Caco-2 (cell line): ENCODE results near the gene HTRA3. TPM values are rescaled to one million over a fixed set of nuclear protein-coding genes. Genes with fewer than 3 reads are reported as not detected.
A peak's percentile ranks its signal among the peaks of the same experiment; 100 is the strongest.

Experiments used
- BruUV-seq: library from RNA; stranded (reverse); fragments of 400-500 nt; replicated peaks from 2 replicates; lab custom pipeline; 2021; lab: Mats Ljungman, UMichigan
- CTCF ChIA-PET: fragments of 300-600 bp; sonication (Branson Sonifier 250); formaldehyde crosslinking; loops from one replicate; lab custom pipeline; 2022; ENCODE audit warnings: antibody characterized with exemption; lab: Charles Lee
- POLR2A ChIA-PET: fragments of 300-600 bp; sonication (Branson Sonifier 250); formaldehyde crosslinking; loops from one replicate; lab custom pipeline; 2022; ENCODE audit warnings: antibody characterized with exemption; lab: Charles Lee
- DNase-seq, 2 experiments: peaks; one replicate each; pipeline versions ENCODE4 v3.0.0 to v3.0.0-alpha.2; 2020 to 2022
- H3K27me3 ChIP-seq: replicated peaks from 2 replicates; pipeline ENCODE4 v1.6.0; 2011; ENCODE audit warnings: low read length; ENCODE audit not compliant: control insufficient read depth, insufficient read depth
- H3K36me3 ChIP-seq: 2 replicates; pipeline ENCODE4 v1.5.1; 2011; ENCODE audit warnings: low read length; ENCODE audit not compliant: control insufficient read depth, insufficient read depth
- H3K4me1 ChIP-seq: fragments of 250-450 bp; sonication (Bioruptor Pico); 2 replicates; pipeline ENCODE4 v1.5.1; 2020; ENCODE audit warnings: mild to moderate bottlenecking
- H3K4me3 ChIP-seq: 2 replicates; pipeline ENCODE4 v1.5.1; 2011; ENCODE audit warnings: low read depth, mild to moderate bottlenecking, control low read depth, low read length
- H3K9me3 ChIP-seq: fragments of 250-450 bp; sonication (Bioruptor Pico); 2 replicates; pipeline ENCODE4 v1.5.1; 2020; ENCODE audit warnings: mild to moderate bottlenecking, moderate library complexity
- H3K27ac Mint-ChIP-seq: one replicate; pipeline ENCODE4 v1.8.0; 2022; ENCODE audit warnings: mixed read lengths; ENCODE audit not compliant: unreplicated experiment
- H3K27me3 Mint-ChIP-seq: one replicate; pipeline ENCODE4 v1.8.0; 2022; ENCODE audit warnings: mixed read lengths; ENCODE audit not compliant: insufficient read depth, unreplicated experiment
- H3K36me3 Mint-ChIP-seq: one replicate; pipeline ENCODE4 v1.8.0; 2022; ENCODE audit warnings: mild to moderate bottlenecking, mixed read lengths; ENCODE audit not compliant: insufficient read depth, unreplicated experiment
- H3K4me1 Mint-ChIP-seq: one replicate; pipeline ENCODE4 v1.8.0; 2022; ENCODE audit warnings: low read depth, mixed read lengths; ENCODE audit not compliant: unreplicated experiment
- H3K4me3 Mint-ChIP-seq: one replicate; pipeline ENCODE4 v1.8.0; 2022; ENCODE audit warnings: mild to moderate bottlenecking, moderate library complexity, mixed read lengths; ENCODE audit not compliant: unreplicated experiment
- H3K9me3 Mint-ChIP-seq: one replicate; pipeline ENCODE4 v1.8.0; 2022; ENCODE audit warnings: mixed read lengths; ENCODE audit not compliant: unreplicated experiment
- CTCF ChIP-seq, 2 experiments: fragments of 200-600 bp in 1 of 2; IDR thresholded peaks; 1 replicate in 1 of 2; 2 replicates in 1 of 2; pipeline versions ENCODE4 v1.5.1 to v1.8.0; 2011 to 2022; ENCODE audit warnings: antibody characterized with exemption in 1 of 2, control low read depth in 1 of 2, inconsistent platforms in 1 of 2, low read depth in 1 of 2, low read length in 1 of 2, mild to moderate bottlenecking in 1 of 2, moderate library complexity in 1 of 2; ENCODE audit not compliant: insufficient read depth in 1 of 2, severe bottlenecking in 1 of 2, unreplicated experiment in 1 of 2
- intact Hi-C: fragments of 100-400 bp; cut with micrococcal nuclease; formaldehyde crosslinking; loops from one replicate; pipeline ENCODE4 v1.10.0; 2022; ENCODE audit not compliant: unreplicated experiment
- total RNA-seq: library from RNA; stranded (reverse); gene quantifications from 2 replicates; pipeline ENCODE4 v1.2.3, GENCODE V29; 2022

HTRA3 gene
- total RNA-seq, 1 experiment from 2014 or later = 0.66 TPM

GRCh38 chr4:8301851-8302730, 32.5 kb downstream of the HTRA3 start:
- no TSS peak for BruUV-seq

DNA sequence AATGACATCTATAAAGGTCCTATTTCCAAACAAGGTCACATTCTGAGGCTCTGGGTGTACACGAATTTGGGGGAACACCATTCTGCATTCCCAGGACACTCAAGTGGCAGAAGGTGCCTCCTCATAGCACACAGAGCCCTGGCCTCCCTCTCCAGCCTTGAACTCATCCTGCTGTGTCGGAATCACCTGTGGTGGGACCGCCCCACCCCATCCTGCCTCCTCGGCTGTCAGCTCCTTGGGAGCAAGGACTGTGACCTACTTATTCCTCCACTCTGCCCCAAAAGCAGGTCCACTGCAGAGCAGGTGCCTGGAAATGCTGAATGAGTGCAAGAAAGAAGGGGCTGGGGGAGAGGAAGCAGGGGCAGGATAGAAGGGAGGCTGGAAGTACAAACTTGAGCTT, 33.5 kb downstream of the HTRA3 start:
- TF ChIP-seq CTCF (IDR thresholded peaks at IDR 0.05; ENCODE audit: insufficient read depth in 1 of 2, low read depth in 1 of 2, low read length in 1 of 2, severe bottlenecking in 1 of 2, unreplicated experiment in 1 of 2) = no peak
- H3K27me3 Mint-ChIP-seq = peaks cover 4% of the 10 kb centered on the region
- Histone ChIP-seq H3K4me3 (no peak overlapping the region), H3K36me3 (no peaks in the 10 kb centered on the region), H3K4me1 (peaks cover 5% of the 10 kb centered on the region), H3K9me3 (no peaks in the 10 kb centered on the region), H3K27me3 (no peaks in the 10 kb centered on the region)
- H3K27ac Mint-ChIP-seq = peak overlapping the region; percentile 69
- POLR2A ChIA-PET = no interaction called here
- CTCF ChIA-PET = no interaction called here
- no peak overlapping the region for H3K4me3 Mint-ChIP-seq
- DNase-seq = peak in 1 of 2 experiments; percentile 14
- peaks cover 9% of the 10 kb centered on the region for H3K9me3 Mint-ChIP-seq
- intact Hi-C loops = no loop called here
- no peaks in the 10 kb centered on the region for H3K4me1 Mint-ChIP-seq
- BruUV-seq = no TSS peak
- peaks cover 9% of the 10 kb centered on the region for H3K36me3 Mint-ChIP-seq

More at GRCh38 chr4:8301851-8302730, 32.5 kb downstream of the HTRA3 start:
- peak in 1 of 2 experiments; percentile 10 for DNase-seq
- Histone ChIP-seq H3K36me3 (no peaks in the 10 kb centered on the region), H3K4me1 (peaks cover 5% of the 10 kb centered on the region), H3K9me3 (no peaks in the 10 kb centered on the region), H3K27me3 (no peaks in the 10 kb centered on the region), H3K4me3 (no peak overlapping the region)
- intact Hi-C loops = no loop called here
- ChIA-PET POLR2A (no interaction called here), CTCF (no interaction called here)
- no peak for TF ChIP-seq CTCF (IDR thresholded peaks at IDR 0.05; ENCODE audit: insufficient read depth in 1 of 2, low read depth in 1 of 2, low read length in 1 of 2, severe bottlenecking in 1 of 2, unreplicated experiment in 1 of 2)
- Mint-ChIP-seq H3K36me3 (peaks cover 9% of the 10 kb centered on the region), H3K27ac (no peak overlapping the region), H3K4me3 (no peak overlapping the region), H3K9me3 (peaks cover 9% of the 10 kb centered on the region), H3K27me3 (peaks cover 4% of the 10 kb centered on the region), H3K4me1 (no peaks in the 10 kb centered on the region)

- intact Hi-C loops = no loop called here
- H3K4me3 Mint-ChIP-seq = no peak overlapping the region
- Histone ChIP-seq H3K4me3 (no peak overlapping the region), H3K27me3 (no peaks in the 10 kb centered on the region), H3K4me1 (peaks cover 5% of the 10 kb centered on the region), H3K36me3 (no peaks in the 10 kb centered on the region), H3K9me3 (no peaks in the 10 kb centered on the region)
- DNase-seq = peak in 1 of 2 experiments; percentile 36
- no TSS peak for BruUV-seq
- peaks cover 9% of the 10 kb centered on the region for H3K9me3 Mint-ChIP-seq
- ChIA-PET POLR2A (no interaction called here), CTCF (interaction anchor here (0.7 kb wide), 1 partner anchor 91 kb away, joined by 4 read pairs; no protein-coding TSS in a partner anchor)
- no peaks in the 10 kb centered on the region for H3K4me1 Mint-ChIP-seq
- TF ChIP-seq CTCF (IDR thresholded peaks at IDR 0.05; ENCODE audit: insufficient read depth in 1 of 2, low read depth in 1 of 2, low read length in 1 of 2, severe bottlenecking in 1 of 2, unreplicated experiment in 1 of 2) = no peak
- H3K36me3 Mint-ChIP-seq = peaks cover 9% of the 10 kb centered on the region
- H3K27ac Mint-ChIP-seq = peak overlapping the region; percentile 69
- peaks cover 4% of the 10 kb centered on the region for H3K27me3 Mint-ChIP-seq
Observed at GRCh38 chr4:8303485-8304281, 34.1 kb downstream of the HTRA3 start.
